ENCODE results near the gene BCO2. TPM values are rescaled to one million over a fixed set of nuclear protein-coding genes. Genes with fewer than 3 reads are reported as not detected.

Gene BCO2
- total RNA-seq, 1 donor from 2014 or later: not detected

GRCh38 chr11:112229159-112229558 lies 53.8 kb downstream of the BCO2 start:
- Histone ChIP-seq H3K4me3 (ENCODE audit: low read depth, low read length) (no peak overlapping the region), H3K36me3 (ENCODE audit: control insufficient read depth, insufficient read depth, low read length) (no peaks in the 10 kb centered on the region), H3K27me3 (ENCODE audit: control insufficient read depth, insufficient read depth, low read length) (no peaks in the 10 kb centered on the region)
- DNase-seq (ENCODE audit: low read depth): no peak
- TF ChIP-seq CTCF (IDR thresholded peaks at IDR 0.05; ENCODE audit: insufficient read depth, low read length, poor library complexity, severe bottlenecking): no peak

GRCh38 chr11:112229746-112230433 lies 54.6 kb downstream of the BCO2 start:
- no peak for DNase-seq (ENCODE audit: low read depth)
- no peaks in the 10 kb centered on the region for H3K36me3 ChIP-seq (ENCODE audit: control insufficient read depth, insufficient read depth, low read length)
- no peak for TF ChIP-seq CTCF (IDR thresholded peaks at IDR 0.05; ENCODE audit: insufficient read depth, low read length, poor library complexity, severe bottlenecking)
- no peak overlapping the region for H3K4me3 ChIP-seq (ENCODE audit: low read depth, low read length)
- no peaks in the 10 kb centered on the region for H3K27me3 ChIP-seq (ENCODE audit: control insufficient read depth, insufficient read depth, low read length)

DNA sequence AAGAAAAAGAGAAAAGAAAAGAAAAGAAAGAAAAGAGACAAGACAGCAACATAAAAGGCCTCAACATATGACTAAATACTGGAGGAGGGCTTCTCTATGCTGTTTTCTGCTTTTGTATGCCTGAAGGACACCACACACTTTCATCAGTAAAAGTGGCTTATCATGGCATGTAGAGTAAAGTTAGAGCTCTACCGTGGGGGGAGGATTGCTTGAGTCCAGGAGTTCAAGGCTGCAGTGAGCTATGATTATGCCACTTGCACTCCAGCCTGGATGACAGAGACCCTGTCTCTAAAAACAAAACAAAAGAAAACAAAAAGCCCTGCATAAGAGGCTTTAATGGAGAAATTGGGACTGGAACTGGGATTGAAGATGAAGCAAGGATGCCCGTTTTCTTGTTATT lies 56.6 kb downstream of the BCO2 start:
- no peak overlapping the region for H3K4me3 ChIP-seq (ENCODE audit: low read depth, low read length)
- TF ChIP-seq CTCF (IDR thresholded peaks at IDR 0.05; ENCODE audit: insufficient read depth, low read length, poor library complexity, severe bottlenecking): no peak
- H3K27me3 ChIP-seq (ENCODE audit: control insufficient read depth, insufficient read depth, low read length): no peaks in the 10 kb centered on the region
- H3K36me3 ChIP-seq (ENCODE audit: control insufficient read depth, insufficient read depth, low read length): no peaks in the 10 kb centered on the region
- no peak for DNase-seq (ENCODE audit: low read depth)

DNA sequence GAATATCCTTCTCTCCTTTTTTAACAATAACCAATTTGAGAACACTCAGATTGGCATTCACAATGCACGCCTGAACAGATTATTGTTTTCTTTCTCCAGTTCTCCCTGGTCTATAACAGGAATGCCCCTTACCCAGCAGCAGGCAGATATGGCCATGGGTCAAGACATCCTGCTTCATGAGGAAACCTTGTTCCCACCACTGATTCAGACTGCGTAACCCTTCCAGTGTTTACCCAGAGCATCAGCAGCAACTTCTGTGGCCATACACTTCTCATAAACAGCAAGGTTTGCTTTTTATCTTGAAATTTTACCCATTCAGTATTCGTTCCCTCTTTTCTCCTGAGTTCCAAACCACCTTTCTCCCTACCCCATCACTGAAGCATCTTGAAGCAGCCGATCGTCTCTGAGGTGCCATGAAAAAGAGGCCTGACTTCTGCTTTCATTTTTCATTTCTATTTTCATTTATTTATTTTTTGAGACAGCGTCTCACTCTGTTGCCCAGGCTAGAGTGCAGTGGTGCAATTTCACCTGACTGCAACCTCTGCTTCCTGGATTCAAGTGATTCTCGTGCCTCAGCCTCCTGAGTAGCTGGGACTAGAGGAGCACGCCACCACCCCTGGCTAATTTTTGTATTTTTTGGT lies 60.6 kb downstream of the BCO2 start:
- no peak overlapping the region for H3K4me3 ChIP-seq (ENCODE audit: low read depth, low read length)
- no peak for DNase-seq (ENCODE audit: low read depth)
- no peak for TF ChIP-seq CTCF (IDR thresholded peaks at IDR 0.05; ENCODE audit: insufficient read depth, low read length, poor library complexity, severe bottlenecking)
- H3K27me3 ChIP-seq (ENCODE audit: control insufficient read depth, insufficient read depth, low read length): no peaks in the 10 kb centered on the region
- no peaks in the 10 kb centered on the region for H3K36me3 ChIP-seq (ENCODE audit: control insufficient read depth, insufficient read depth, low read length)

- no peaks in the 10 kb centered on the region for H3K36me3 ChIP-seq (ENCODE audit: control insufficient read depth, insufficient read depth, low read length)
- no peak for DNase-seq (ENCODE audit: low read depth)
Measured at GRCh38 chr11:112237451-112237850, 62.1 kb downstream of the BCO2 start.

More at GRCh38 chr11:112237451-112237850, 62.1 kb downstream of the BCO2 start:
- no peak for TF ChIP-seq CTCF (IDR thresholded peaks at IDR 0.05; ENCODE audit: insufficient read depth, low read length, poor library complexity, severe bottlenecking)
- no peaks in the 10 kb centered on the region for H3K27me3 ChIP-seq (ENCODE audit: control insufficient read depth, insufficient read depth, low read length)
- no peak overlapping the region for H3K4me3 ChIP-seq (ENCODE audit: low read depth, low read length)
